Breast epithelium (tissue), 4 donors: ENCODE data around the gene GPNMB. TPM values are rescaled to one million over a fixed set of nuclear protein-coding genes. Genes with fewer than 3 reads are reported as not detected.
A peak's percentile ranks its signal among the peaks of the same experiment; 100 is the strongest.

Experiments
- DNase-seq, 2 donors: peaks; one replicate each; pipeline ENCODE4 v3.0.0-alpha.2; 2019; ENCODE audit warnings: low spot score in 2 of 2
- H3K27ac ChIP-seq, 2 donors: fragments of 200-600 bp; sonication (generic) in 1 of 2; one replicate each; pipeline ENCODE4 v1.5.1; 2016 to 2019; ENCODE audit warnings: mild to moderate bottlenecking in 1 of 2
- H3K27me3 ChIP-seq, 2 donors: fragments of 200-600 bp; sonication (generic) in 1 of 2; one replicate each; pipeline versions ENCODE4 v1.5.1 to v1.6.0; 2017 to 2019; ENCODE audit warnings: control low read depth in 1 of 2, mild to moderate bottlenecking in 1 of 2
- H3K36me3 ChIP-seq: fragments of 200-600 bp; one replicate; pipeline ENCODE4 v1.5.1; 2019
- H3K4me1 ChIP-seq, 2 donors: fragments of 200-600 bp; sonication (generic); one replicate each; pipeline ENCODE4 v1.5.1; 2016 to 2019; ENCODE audit warnings: control low read depth in 1 of 2
- H3K4me3 ChIP-seq, 3 donors: fragments of 200-600 bp; sonication (generic); 1 replicate in 2 of 3; 2 replicates in 1 of 3; pipeline ENCODE4 v1.5.1; 2016 to 2019; ENCODE audit warnings: mild to moderate bottlenecking in 3 of 3, moderate library complexity in 2 of 3
- H3K9me3 ChIP-seq, 2 donors: fragments of 200-600 bp; sonication (generic) in 1 of 2; one replicate each; pipeline ENCODE4 v1.5.1; 2016 to 2019; ENCODE audit warnings: control low read depth in 1 of 2
- POLR2A ChIP-seq: fragments of 450-650 bp; IDR thresholded peaks from one replicate; pipeline ENCODE4 v1.6.1; 2016; ENCODE audit warnings: antibody characterized with exemption, mild to moderate bottlenecking, moderate library complexity
- POLR2AphosphoS5 ChIP-seq, 3 donors: sonication (generic); formaldehyde crosslinking; IDR thresholded peaks; one replicate each; pipeline ENCODE4 v1.6.1; 2017; ENCODE audit warnings: antibody characterized with exemption in 3 of 3
- intact Hi-C: fragments of 100-400 bp; cut with DNase I; formaldehyde crosslinking; loops from one replicate; pipeline ENCODE4 v1.15.1; 2023; ENCODE audit warnings: low total_unique reads
- total RNA-seq, 3 donors: library from RNA; depleted of rRNA; stranded (reverse); fragments of >200 nt; gene quantifications; one replicate each; pipeline ENCODE4 v1.1.0, GENCODE V29; 2016
- TF ChIP-seq, protein P1 (sequence below), 3 donors: fragments of 450-650 bp; IDR thresholded peaks; one replicate each; pipeline ENCODE4 v1.5.1; 2016 to 2017; ENCODE audit warnings: antibody characterized with exemption in 3 of 3, mild to moderate bottlenecking in 3 of 3, moderate library complexity in 3 of 3

GPNMB gene
- total RNA-seq, 3 donors from 2014 or later: 86.9 to 460 (median 335) TPM

DNA sequence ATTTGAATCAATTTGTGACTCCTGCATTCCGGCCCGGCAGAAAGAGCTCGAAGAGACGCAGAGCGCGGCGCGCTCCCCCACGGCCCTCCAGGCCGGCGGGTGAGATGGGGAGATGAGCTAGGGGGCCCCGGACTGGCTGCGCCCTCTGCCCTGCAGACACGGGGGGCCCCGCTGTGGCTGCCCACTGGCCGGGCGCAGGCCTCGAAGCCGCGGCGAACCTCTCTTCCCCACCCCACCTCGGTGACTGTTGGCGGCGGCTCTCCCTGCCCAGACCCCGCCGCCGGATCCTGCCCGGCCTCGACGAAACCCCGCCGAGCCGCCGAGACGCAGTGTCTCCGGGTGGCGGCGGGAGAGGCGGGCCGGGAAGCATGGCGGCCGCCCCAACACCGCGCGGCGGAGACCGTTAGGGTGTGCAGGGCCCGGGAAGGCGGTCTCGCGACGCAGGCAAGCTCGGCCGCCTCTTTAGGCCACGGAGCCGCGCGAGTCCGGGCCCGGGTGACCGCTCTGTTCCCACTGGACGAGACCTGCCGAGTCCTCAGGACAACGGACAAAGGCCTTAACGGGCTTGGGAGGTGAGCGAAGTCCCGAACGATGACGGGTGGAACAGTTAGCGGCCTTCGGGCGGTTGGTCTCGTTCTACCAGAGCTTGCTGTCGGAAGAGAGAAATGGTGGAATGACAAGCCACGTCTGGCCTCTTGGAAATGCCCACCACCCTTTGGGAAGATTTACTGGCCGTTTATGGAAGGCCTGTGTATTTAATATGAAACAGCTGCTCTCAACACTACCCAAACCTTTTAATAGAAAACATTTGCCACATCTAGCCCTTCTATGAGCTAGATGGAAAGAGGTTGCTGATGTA lies 40.4 kb upstream of the GPNMB start:
- H3K27me3 ChIP-seq: no peaks in the 10 kb centered on the region
- intact Hi-C loops: loop anchor here (1.0 kb wide), 1 partner anchor 10 kb away; no protein-coding TSS in a partner anchor
- peak overlapping the region; percentile 55 to 70 for H3K27ac ChIP-seq

DNA sequence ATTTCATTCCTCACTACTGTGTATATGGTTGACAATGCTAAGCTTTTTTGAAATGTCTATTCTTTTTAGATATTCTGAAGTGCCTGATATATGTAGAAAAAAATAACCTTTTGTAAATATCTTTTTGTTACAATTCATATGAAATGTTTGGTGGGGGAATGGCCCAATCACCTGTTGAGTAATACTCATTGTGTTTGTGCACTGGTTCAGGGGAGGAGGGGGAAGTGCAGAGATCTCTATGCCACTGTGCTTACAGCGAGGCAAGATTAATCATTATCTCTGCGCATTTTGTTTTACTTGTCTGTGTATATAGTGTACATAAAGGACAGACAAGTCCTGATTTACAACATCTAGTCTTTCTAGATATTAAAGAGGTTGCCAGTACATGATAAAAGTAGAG lies 39.6 kb upstream of the GPNMB start:
- Histone ChIP-seq H3K36me3 (no peaks in the 10 kb centered on the region), H3K4me3 (no peak overlapping the region), H3K4me1 (no peaks in the 10 kb centered on the region), H3K9me3 (no peaks in the 10 kb centered on the region), H3K27me3 (no peaks in the 10 kb centered on the region), H3K27ac (no peak overlapping the region)
- DNase-seq: no peak
- no peak for TF ChIP-seq POLR2AphosphoS5 (IDR thresholded peaks at IDR 0.05)
- intact Hi-C loops: no loop called here

More for the DNA sequence above, 40.4 kb upstream of the GPNMB start:
- no peak for DNase-seq
- Histone ChIP-seq H3K4me3 (peak overlapping the region; percentile 24 to 64 (median 45)), H3K4me1 (no peaks in the 10 kb centered on the region), H3K9me3 (no peaks in the 10 kb centered on the region), H3K36me3 (no peaks in the 10 kb centered on the region)
- TF ChIP-seq POLR2A: no peak
- TF ChIP-seq, protein P1, sequence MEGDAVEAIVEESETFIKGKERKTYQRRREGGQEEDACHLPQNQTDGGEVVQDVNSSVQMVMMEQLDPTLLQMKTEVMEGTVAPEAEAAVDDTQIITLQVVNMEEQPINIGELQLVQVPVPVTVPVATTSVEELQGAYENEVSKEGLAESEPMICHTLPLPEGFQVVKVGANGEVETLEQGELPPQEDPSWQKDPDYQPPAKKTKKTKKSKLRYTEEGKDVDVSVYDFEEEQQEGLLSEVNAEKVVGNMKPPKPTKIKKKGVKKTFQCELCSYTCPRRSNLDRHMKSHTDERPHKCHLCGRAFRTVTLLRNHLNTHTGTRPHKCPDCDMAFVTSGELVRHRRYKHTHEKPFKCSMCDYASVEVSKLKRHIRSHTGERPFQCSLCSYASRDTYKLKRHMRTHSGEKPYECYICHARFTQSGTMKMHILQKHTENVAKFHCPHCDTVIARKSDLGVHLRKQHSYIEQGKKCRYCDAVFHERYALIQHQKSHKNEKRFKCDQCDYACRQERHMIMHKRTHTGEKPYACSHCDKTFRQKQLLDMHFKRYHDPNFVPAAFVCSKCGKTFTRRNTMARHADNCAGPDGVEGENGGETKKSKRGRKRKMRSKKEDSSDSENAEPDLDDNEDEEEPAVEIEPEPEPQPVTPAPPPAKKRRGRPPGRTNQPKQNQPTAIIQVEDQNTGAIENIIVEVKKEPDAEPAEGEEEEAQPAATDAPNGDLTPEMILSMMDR (IDR thresholded peaks at IDR 0.05): no peak
- TF ChIP-seq POLR2AphosphoS5 (IDR thresholded peaks at IDR 0.05): no peak

DNA sequence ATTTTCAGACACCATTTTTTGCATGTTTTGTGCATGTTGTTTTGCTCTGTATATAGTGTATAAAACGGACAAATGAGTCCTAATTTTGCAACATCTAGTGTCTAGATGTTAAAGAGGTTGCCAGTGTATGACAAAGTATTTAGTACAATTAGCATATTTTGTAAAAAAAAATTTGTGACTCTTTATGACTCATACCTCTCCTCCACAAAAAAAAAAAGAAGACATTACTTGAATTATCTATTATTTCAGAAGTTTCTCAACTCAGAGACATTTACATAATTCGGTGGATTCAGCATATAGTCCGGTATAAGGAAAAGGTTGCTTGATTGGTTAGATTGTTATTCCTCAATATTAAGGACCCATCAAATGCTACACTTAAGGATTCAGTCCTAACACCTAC lies 38.7 kb upstream of the GPNMB start:
- Histone ChIP-seq H3K27me3 (no peaks in the 10 kb centered on the region), H3K36me3 (no peaks in the 10 kb centered on the region), H3K9me3 (no peaks in the 10 kb centered on the region), H3K4me3 (no peak overlapping the region), H3K4me1 (no peaks in the 10 kb centered on the region), H3K27ac (no peak overlapping the region)
- no peak for DNase-seq
- no peak for TF ChIP-seq POLR2AphosphoS5 (IDR thresholded peaks at IDR 0.05)
- intact Hi-C loops: no loop called here

DNA sequence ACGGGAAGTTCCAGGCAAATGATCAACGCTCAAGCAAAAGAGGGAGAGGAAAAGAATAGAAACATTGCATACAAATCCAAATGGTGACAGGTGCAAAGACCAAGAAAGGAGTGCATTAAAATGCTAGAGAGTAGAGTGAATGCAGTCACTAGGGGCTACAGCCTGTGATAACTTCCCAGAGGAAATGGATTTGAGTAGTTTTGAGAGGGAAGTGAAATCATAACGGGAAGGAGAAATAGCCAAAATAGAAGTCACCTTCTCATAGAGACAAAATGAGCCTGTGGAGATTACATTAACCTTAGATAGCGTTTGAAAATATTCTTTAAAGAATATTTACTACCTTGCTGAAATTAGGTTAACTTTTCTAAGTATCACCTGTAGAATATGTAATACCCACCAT lies 38.3 kb upstream of the GPNMB start:
- DNase-seq: no peak
- intact Hi-C loops: no loop called here
- Histone ChIP-seq H3K4me1 (no peaks in the 10 kb centered on the region), H3K27ac (no peak overlapping the region), H3K27me3 (no peaks in the 10 kb centered on the region), H3K36me3 (no peaks in the 10 kb centered on the region), H3K4me3 (no peak overlapping the region), H3K9me3 (no peaks in the 10 kb centered on the region)
- TF ChIP-seq, protein P1 (IDR thresholded peaks at IDR 0.05): no peak
- TF ChIP-seq POLR2AphosphoS5 (IDR thresholded peaks at IDR 0.05) (no peak), POLR2A (no peak)

DNA sequence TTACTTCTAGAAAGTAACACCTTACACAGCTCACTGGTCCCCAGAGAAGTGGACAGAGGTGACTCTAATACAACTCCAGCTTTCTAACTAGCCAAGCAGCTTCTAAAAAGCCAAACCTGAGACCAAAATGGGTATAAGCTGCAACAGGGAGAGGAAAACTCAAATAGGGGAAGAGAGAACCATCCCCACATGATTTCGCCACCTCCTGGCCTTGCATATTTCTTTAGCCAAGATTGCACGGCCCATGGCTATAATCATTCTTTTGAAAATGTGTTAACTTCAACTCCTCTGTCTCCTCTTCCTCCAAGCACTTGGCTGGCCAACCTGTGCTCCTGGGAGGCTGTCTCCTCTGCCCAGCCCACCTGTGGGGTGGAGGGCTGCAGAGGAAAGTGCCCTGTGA lies 36.1 kb upstream of the GPNMB start:
- H3K9me3 ChIP-seq: no peaks in the 10 kb centered on the region
- H3K4me3 ChIP-seq: no peak overlapping the region
- no peaks in the 10 kb centered on the region for H3K4me1 ChIP-seq
- TF ChIP-seq, protein P1 (IDR thresholded peaks at IDR 0.05): no peak
- no peak for TF ChIP-seq POLR2AphosphoS5 (IDR thresholded peaks at IDR 0.05)
- no peak for TF ChIP-seq POLR2A
- no peak for DNase-seq
- intact Hi-C loops: no loop called here
- H3K27me3 ChIP-seq: no peaks in the 10 kb centered on the region
- H3K36me3 ChIP-seq: no peaks in the 10 kb centered on the region
- H3K27ac ChIP-seq: no peak overlapping the region

DNA sequence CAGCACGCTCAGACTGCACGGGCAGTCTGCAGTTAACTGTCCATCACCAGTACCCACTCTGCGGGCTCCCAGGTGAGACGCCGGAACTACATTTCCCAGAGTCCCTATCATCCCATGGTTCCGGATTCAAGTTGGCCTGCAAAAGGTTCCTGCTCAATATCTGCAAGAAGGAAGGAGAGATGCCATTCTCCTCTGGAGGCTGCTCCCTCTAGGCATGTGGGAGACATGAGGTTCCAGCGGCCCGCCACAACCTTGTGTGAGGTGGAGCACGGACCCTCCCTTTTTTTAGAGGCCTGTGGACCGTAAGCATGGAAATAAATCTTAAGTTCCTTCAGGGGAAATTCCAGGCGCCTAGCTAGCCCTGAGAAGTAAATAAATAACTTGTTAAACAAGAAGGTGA lies 35.0 kb upstream of the GPNMB start:
- TF ChIP-seq POLR2A: no peak
- TF ChIP-seq, protein P1 (IDR thresholded peaks at IDR 0.05): no peak
- no peak for TF ChIP-seq POLR2AphosphoS5 (IDR thresholded peaks at IDR 0.05)
- no peak overlapping the region for H3K4me3 ChIP-seq
- intact Hi-C loops: no loop called here
- no peaks in the 10 kb centered on the region for H3K4me1 ChIP-seq
- no peaks in the 10 kb centered on the region for H3K9me3 ChIP-seq
- DNase-seq: no peak
- H3K27me3 ChIP-seq: no peaks in the 10 kb centered on the region
- no peak overlapping the region for H3K27ac ChIP-seq
- no peaks in the 10 kb centered on the region for H3K36me3 ChIP-seq
